Glutamatergic neuron (in vitro differentiated cells): ENCODE measurements around the gene FBLN5. TPM values are rescaled to one million over a fixed set of nuclear protein-coding genes. Genes with fewer than 3 reads are reported as not detected.

Experiments used
- DNase-seq: peaks from one replicate; pipeline ENCODE4 v3.0.0; 2022
- H3K27ac Mint-ChIP-seq: one replicate; pipeline ENCODE4 v1.8.0; 2020; ENCODE audit warnings: mild to moderate bottlenecking, mixed read lengths, inconsistent platforms; ENCODE audit not compliant: unreplicated experiment
- H3K27me3 Mint-ChIP-seq: one replicate; pipeline ENCODE4 v1.8.0; 2020; ENCODE audit warnings: mild to moderate bottlenecking, moderate library complexity, mixed read lengths, inconsistent platforms; ENCODE audit not compliant: unreplicated experiment
- H3K36me3 Mint-ChIP-seq: one replicate; pipeline ENCODE4 v1.8.0; 2020; ENCODE audit warnings: mild to moderate bottlenecking, mixed read lengths, inconsistent platforms; ENCODE audit not compliant: unreplicated experiment
- H3K4me1 Mint-ChIP-seq: one replicate; pipeline ENCODE4 v1.8.0; 2020; ENCODE audit warnings: mild to moderate bottlenecking, low read depth, mixed read lengths, inconsistent platforms; ENCODE audit not compliant: unreplicated experiment
- H3K4me3 Mint-ChIP-seq: one replicate; pipeline ENCODE4 v1.8.0; 2020; ENCODE audit warnings: mild to moderate bottlenecking, mixed read lengths, inconsistent platforms; ENCODE audit not compliant: unreplicated experiment
- H3K9me3 Mint-ChIP-seq: one replicate; pipeline ENCODE4 v1.8.0; 2020; ENCODE audit warnings: mild to moderate bottlenecking, moderate library complexity, mixed read lengths, inconsistent platforms; ENCODE audit not compliant: unreplicated experiment
- total RNA-seq: library from RNA; stranded (reverse); fragmentation: NEBNext Ultra II Directional; extraction: Animal tissue kit (Norgen Biotek cat#: 25700); gene quantifications from one replicate; pipeline ENCODE4 v1.2.1, GENCODE V29; 2021; ENCODE audit not compliant: unreplicated experiment
- TF ChIP-seq, protein P1 (sequence below): fragments of 200-600 bp; sonication (generic); IDR thresholded peaks from one replicate; pipeline ENCODE4 v1.5.0; 2021; ENCODE audit not compliant: partially characterized antibody, unreplicated experiment

The FBLN5 gene
- total RNA-seq, 1 donor from 2014 or later = not detected

DNA sequence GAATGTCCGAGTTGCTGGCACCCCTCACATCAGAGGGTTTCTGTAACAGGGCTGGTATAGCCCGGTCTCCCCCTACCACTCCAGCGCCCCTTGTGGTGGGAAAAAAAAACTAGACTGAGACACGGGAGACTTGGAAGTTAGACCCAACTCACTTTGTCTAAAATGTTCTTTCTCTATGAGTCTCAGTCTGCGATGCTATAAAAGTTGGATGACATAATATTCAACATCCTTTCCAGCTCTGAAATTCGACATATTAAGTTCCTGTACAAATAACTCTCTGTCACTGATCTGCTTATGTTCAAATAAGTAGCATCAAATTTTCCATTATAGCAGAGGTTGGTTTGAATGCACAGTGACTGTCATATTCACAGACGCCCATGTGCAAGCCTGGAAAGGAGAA, 54.5 kb downstream of the FBLN5 start:
- no peaks in the 10 kb centered on the region for H3K36me3 Mint-ChIP-seq
- peak; percentile 56 for DNase-seq
- TF ChIP-seq, protein P1, sequence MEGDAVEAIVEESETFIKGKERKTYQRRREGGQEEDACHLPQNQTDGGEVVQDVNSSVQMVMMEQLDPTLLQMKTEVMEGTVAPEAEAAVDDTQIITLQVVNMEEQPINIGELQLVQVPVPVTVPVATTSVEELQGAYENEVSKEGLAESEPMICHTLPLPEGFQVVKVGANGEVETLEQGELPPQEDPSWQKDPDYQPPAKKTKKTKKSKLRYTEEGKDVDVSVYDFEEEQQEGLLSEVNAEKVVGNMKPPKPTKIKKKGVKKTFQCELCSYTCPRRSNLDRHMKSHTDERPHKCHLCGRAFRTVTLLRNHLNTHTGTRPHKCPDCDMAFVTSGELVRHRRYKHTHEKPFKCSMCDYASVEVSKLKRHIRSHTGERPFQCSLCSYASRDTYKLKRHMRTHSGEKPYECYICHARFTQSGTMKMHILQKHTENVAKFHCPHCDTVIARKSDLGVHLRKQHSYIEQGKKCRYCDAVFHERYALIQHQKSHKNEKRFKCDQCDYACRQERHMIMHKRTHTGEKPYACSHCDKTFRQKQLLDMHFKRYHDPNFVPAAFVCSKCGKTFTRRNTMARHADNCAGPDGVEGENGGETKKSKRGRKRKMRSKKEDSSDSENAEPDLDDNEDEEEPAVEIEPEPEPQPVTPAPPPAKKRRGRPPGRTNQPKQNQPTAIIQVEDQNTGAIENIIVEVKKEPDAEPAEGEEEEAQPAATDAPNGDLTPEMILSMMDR = peak; percentile 79
- H3K27me3 Mint-ChIP-seq = no peaks in the 10 kb centered on the region
- no peak overlapping the region for H3K4me3 Mint-ChIP-seq
- no peaks in the 10 kb centered on the region for H3K4me1 Mint-ChIP-seq
- H3K9me3 Mint-ChIP-seq = no peaks in the 10 kb centered on the region
- H3K27ac Mint-ChIP-seq = no peak overlapping the region

DNA sequence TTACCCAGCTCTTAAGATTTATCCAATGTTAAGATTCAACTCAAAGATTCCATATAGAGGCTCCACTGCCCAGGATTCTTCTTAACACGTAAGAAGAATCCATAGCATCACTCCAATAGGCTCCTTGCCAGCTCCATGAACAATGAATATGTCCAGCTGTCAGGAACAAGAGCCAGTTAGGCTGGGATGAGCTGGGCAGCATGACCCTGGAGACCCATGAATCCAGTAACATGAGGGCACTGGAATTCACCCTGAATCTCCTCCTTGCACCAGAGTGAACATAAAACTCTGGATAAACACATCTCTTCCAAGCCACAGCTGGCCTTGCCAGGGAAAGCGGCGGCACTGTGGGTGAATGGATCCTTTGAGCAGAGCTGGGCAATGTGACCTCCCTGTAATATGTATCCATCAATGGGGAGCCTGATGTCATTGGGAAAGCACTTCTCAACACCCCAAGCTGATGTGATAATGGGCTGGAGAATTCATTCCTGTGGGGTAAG, 55.7 kb downstream of the FBLN5 start:
- no peak for DNase-seq
- Mint-ChIP-seq H3K4me1 (no peaks in the 10 kb centered on the region), H3K27me3 (peaks cover 3% of the 10 kb centered on the region), H3K27ac (no peak overlapping the region), H3K9me3 (no peaks in the 10 kb centered on the region), H3K4me3 (no peak overlapping the region), H3K36me3 (no peaks in the 10 kb centered on the region)
- TF ChIP-seq, protein P1 = no peak

DNA sequence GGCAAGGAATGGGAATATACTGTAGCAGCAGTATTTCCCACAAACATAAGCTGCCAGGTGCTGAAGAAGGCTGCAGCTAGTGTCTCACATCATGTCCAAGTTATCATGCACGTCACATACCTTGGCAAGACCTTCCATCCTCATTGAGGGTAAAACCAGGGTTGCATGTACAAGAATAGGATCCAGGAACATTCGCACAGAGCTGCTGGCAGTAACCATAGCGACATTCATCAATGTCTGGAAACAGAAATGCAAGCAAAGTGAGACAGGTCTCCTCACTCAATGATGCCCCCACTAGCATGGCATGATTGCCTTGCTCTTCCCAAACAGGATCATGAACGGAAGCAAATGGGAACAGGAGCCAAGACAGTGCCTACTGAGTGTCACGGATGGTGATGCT, 56.4 kb downstream of the FBLN5 start:
- Mint-ChIP-seq H3K4me1 (no peaks in the 10 kb centered on the region), H3K27ac (no peak overlapping the region), H3K9me3 (no peaks in the 10 kb centered on the region), H3K36me3 (no peaks in the 10 kb centered on the region), H3K4me3 (no peak overlapping the region), H3K27me3 (peaks cover 3% of the 10 kb centered on the region)
- TF ChIP-seq, protein P1 = no peak
- DNase-seq = no peak

- no peaks in the 10 kb centered on the region for H3K36me3 Mint-ChIP-seq
- no peaks in the 10 kb centered on the region for H3K9me3 Mint-ChIP-seq
- TF ChIP-seq, protein P1 = no peak
- H3K4me3 Mint-ChIP-seq = no peak overlapping the region
- no peak overlapping the region for H3K27ac Mint-ChIP-seq
- no peaks in the 10 kb centered on the region for H3K4me1 Mint-ChIP-seq
- DNase-seq = no peak
- H3K27me3 Mint-ChIP-seq = peaks cover 3% of the 10 kb centered on the region
These were observed 57.2 kb downstream of the FBLN5 start for GRCh38 chr14:91890291-91890749.

DNA sequence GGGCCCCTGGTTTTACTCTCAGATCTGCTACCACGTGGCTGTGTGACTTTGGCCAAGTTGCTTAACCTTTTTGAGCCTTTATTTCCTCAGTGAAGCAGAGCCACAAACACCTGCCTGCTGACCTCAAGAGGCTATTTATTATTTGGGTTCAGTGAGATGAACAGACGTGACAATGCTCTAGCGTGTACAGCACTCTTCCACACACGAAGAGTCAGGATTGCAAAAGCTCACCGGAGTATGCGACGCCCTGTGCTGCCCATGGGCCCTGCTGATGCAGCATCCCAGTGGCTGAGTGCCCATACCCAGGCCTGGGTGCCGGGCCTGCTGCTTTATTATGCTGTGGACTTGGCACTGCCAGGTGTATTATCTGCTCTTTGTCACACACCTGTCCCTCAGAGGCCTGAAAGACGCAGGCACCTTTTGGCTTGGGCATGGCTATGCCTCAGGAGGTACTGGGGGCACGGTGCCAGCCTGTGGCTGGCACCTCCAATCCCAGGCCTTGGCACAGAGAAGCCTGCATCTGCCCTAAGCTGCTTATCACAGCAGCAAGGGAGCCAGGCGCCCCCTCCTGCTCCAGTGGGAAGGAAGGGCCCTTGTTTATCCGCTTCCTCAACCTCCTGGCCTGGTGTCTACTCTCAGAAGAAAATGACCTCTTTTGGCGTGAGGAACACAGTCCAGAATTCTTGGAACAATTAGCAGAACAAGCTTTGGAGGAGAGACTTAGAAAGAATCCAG, 57.9 kb downstream of the FBLN5 start:
- TF ChIP-seq, protein P1 = no peak
- H3K27ac Mint-ChIP-seq = no peak overlapping the region
- H3K9me3 Mint-ChIP-seq = no peaks in the 10 kb centered on the region
- H3K27me3 Mint-ChIP-seq = peaks cover 3% of the 10 kb centered on the region
- no peak for DNase-seq
- H3K36me3 Mint-ChIP-seq = no peaks in the 10 kb centered on the region
- no peak overlapping the region for H3K4me3 Mint-ChIP-seq
- H3K4me1 Mint-ChIP-seq = no peaks in the 10 kb centered on the region
